ENCODE measurements around the gene TMEM91.
"Not testable (repeated sequence)": the region's sequence is repeated elsewhere in the genome, so short reads cannot be mapped to it uniquely, and the experiment has no call there.

TMEM91 gene

DNA sequence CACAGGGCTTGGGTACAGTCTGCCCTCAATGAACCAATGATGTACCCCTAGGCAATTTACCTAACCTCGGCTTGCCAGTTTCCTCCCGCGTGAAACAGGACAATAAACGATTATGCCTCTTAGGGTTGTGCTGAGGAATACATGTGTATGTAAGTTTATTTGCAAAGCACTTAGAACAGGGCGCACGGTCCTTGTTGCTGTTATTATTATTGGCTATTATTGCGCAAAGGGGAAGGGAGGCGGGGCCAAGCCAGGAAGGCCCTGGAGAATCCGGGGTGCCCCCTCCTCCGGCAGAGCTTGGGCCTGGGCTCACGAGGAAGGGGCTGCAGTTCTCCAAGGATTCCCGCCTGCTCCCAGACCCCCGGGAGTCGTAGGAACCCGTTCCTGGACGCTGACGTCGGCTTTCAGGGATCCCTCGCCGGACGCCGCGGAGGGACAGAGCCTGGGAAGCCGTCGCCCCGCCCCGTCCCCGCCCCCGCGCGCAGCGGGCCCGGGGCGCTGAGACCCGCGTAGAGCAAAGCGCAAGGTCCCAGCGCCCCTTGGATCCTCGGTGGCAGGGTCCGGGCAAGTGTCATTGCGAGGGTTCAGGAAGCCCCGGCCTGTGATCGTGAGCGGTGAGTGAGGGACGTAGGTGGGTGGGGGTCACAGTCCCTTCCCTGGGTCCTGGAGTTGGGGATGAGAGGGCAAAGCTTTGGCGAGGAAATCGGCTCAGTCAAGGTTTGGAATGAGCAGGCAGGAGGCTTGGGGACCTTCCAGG lies at the start of gene TMEM91:
TSS of gene TMEM91 (plus strand) at position 293 of the 757 bp plus-strand sequence. CDS start 1,777 bp downstream, outside the sequence.
- DNase-seq (ENCODE audit: low read depth in 1 of 2, low spot score in 1 of 2), result no peak

DNA sequence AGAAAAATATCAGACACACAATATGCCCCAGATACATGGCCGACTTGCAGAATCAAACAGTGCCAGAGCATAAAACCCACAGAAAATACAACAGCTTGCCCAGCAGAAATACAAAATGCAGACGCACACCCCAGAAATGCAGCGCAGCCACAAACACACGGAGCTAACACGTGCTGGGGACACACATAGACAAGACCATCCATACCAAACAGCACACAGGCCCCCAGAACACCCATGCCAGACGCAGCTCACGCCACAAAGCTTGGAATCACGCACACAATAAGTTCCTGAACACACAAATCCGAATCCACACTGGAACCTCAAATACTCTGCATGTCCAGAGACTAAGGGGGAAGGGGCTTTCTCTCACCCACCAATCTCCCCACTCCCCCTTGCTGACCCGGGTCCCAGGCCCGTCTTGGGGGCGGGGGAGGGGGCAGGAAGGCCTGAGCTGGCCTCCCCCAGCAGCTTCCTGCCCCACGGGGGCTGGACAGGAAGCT lies 49.2 kb upstream of the TMEM91 start:
- no peak for DNase-seq (ENCODE audit: low read depth in 1 of 2, low spot score in 1 of 2)

DNA sequence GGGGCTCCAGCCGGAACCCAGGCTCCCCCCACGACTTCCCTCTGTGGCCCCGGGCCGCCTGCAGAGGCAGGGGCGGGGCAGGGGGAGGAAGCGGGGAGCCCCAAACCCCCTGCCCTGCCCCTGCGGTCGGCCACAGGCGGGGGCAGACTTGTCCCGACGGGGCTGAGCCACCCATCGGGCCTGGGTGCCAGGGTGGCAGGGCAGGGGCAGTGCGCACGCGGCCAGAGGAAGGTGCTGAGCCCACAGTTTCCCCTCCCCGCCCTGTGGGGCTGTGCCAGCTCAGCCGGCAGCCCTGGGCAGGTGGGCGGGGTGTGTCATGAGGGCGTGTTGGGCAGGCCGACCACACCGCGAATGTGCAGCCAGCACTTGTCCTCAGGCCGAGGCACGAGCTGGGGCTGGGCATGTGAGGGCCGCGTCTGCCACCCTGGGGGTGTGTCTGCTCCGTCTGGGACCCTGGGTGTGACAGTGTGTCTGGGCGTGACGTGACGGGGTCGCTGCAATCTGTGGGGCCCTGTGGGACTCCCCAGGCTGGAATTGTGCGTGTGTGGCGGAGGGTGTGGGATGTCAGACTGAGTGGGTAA lies 48.7 kb upstream of the TMEM91 start:
- peak in 1 of 2 donors; percentile 45 for DNase-seq (ENCODE audit: low read depth in 1 of 2, low spot score in 1 of 2)

DNA sequence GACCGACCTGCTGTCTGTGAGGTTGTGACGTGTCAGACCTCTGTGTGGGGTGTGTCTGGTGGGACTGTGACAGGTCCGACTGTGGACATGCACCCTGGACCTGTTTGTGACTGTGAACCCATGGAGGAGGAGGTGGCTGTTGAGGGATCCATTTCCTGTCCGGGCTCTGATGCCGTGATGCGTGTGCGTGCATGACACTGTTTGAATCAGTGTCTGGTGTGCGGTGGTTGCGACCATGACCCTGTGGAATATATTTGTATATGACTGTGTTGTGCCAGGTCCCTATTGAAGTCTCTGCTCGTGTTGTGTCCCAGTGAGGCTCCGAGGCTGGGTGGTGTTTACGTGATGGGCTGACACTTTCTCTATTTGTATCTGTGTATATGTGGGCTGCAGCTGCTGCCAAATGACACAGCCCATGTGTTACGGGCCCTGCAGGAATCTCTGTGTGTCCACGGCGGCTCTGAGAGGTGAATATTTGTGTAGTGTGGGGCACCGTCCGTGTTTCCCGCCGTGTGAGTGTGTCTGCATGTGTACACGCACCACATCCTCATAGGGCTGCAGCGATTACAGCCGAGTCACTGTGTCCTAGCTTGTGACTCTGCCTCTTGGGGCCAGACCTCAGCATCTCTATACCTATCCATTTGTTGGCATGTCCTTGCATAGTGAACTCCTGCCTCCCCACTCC lies 48.0 kb upstream of the TMEM91 start:
- peak in 1 of 2 donors; percentile 69 for DNase-seq (ENCODE audit: low read depth in 1 of 2, low spot score in 1 of 2)

DNA sequence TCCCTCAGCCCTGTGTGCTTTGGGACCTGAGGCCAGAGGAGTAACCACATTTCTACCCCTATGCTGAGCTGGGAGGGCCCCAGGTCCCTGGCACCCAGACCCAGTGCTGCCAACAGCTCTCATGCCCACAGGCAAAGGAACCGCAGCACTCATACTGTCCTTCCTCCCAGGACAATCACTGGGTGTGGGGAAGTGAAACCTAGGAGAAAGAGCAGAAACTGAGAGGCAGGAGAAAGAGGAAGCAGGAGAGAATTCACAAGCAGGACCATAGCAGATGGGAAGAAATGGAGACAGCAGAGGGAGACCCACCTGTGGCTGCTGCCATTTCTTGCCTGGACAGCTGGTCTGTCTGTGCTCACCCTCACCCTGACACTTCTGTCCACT lies 47.5 kb upstream of the TMEM91 start:
- DNase-seq (ENCODE audit: low read depth in 1 of 2, low spot score in 1 of 2), result no peak

DNA sequence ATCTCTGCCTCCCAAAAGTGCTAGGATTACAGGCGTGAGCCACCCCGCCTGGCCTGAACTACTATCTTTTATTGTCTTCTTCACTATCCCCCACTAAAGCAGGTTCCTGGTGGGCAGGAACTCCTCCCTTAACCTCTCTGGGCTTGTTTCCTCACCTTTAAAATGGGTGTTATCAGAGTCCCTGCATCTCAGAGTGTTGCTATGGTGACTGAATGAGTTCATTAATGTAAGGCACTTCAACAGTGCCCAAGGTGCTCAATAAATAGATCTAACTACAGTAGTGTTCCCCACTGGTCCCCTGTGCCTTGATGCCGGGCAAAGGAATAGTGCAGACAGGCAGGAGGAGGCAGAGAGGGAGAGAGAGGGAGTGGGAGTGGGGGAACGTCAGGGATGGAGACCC lies 45.9 kb upstream of the TMEM91 start:
- DNase-seq (ENCODE audit: low read depth in 1 of 2, low spot score in 1 of 2), result no peak

DNA sequence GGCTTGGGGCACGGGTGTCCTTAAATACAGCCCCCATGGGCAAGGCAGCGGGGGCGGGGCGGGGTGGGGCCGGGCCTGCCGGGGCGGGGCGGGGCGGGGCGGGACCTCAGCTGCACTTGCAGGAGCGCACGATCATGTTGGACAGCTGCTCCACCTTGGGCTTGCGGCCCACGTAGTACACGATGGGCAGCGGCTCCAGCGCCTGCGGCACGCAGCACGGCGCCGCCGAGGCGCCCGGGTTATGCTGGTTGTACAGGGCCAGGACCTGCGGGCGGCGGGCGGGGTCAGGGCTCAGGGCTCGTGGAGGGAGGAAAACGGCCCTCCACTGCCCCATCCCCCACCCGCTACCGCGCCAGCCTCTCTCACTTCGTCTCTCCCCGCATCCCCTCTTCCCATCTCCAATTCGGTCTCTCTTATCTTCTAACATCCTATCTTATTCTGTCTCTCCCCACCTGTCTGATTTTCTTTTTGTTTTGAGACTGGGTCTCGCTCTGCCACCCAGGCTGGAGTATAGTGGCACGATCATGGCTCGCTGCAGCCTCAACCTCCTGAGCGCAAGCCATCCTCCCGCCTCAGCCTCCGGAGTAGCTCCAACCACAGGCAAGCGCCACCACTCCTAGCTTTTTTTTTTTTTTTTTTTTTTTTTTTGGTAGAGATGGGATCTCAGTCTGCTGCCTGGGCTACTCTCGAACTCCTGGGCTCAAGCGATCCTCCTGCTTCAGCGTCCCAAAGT lies 45.2 kb upstream of the TMEM91 start:
- no peak for DNase-seq (ENCODE audit: low read depth in 1 of 2, low spot score in 1 of 2)

DNA sequence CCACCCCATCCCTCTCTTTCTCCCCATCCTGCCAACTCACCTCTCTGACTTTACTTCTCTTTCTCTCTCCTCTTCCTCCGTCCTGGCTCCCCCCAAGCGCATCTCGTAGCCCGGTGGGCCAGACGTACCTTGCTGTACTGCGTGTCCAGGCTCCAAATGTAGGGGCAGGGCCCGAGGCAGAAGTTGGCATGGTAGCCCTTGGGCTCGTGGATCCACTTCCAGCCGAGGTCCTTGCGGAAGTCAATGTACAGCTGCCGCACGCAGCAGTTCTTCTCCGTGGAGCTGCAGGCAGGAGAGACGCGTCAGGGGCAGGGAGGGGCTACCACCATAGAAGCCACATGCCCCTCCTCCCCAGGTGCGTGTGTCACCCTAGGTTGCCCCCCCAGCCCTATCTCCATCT lies 44.3 kb upstream of the TMEM91 start:
- no peak for DNase-seq (ENCODE audit: low read depth in 1 of 2, low spot score in 1 of 2)

DNA sequence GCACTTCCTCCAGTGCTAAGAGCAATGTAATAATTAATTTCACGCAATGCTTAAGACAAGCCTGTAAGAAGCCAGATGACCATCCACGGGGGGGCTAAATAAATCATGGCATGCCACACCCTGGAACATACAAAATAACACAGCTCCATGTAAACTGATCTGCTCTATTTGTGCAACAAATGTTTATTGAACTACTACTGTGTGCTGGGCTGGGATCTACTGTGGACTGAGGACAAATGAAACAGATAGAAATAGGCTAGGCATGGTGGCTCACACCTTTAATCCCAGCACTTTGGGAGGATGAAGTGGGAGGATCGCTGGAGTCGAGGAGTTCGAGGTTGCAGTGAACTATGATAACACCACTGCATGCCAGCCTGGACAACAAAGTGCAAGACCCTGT lies 43.9 kb upstream of the TMEM91 start:
- DNase-seq (ENCODE audit: low read depth in 1 of 2, low spot score in 1 of 2), result no peak

DNA sequence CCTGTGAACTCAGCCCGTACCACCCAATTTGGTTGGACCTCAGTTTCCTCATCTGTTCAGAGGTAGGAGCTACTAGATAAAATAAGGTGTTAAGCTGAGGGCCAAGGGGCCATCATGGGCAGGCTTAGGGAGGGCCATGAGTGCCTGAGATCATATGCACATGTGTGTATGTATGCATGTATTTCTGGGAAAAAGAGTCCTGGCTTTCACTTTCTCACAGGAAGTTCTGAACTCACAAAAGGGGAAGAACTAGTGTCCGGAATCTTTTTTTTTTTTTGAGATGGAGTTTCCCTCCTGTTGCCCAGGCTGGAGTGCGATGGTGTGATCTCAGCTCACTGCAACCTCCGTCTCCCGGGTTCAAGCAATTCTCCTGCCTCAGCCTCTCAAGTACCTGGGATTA lies 41.5 kb upstream of the TMEM91 start:
- no peak for DNase-seq (ENCODE audit: low read depth in 1 of 2, low spot score in 1 of 2)

DNA sequence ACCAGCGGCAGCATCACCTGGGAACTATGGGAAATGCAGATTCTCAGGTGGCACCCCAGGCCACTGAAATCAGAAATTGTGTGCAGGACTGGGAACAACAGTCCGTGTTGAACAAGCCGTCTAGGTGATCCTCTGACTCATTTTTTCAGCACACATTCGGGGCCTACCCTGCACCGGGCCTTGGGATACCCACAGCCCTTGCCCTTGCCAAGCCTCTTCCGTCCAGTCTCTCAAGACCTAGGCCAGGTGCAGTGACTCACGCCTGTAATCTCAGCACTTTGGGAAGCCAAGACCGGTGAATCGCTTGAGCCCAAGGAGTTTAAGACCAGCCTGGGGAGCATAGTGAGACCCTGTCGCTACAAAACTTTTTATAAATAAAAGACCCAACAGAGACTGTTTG lies 40.9 kb upstream of the TMEM91 start:
- no peak for DNase-seq (ENCODE audit: low read depth in 1 of 2, low spot score in 1 of 2)

DNA sequence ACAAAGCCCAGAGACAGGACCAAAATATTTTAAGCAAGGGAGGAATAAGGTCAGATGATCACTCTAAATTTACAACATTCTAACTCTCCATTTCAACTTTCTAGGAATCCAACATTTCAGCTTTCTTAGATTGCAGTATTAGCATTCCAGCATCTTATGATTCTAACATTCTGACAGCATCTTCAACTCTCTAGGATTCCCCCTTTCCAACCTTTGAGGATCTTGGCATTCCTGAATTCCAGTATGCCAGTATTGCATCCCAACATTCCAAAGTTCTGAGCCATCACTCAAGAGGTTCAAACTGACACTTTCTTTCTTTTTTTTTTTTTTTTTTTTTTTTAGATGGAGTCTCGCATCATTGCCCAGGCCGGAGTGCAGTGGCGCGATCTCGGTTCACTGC lies 36.4 kb upstream of the TMEM91 start:
- no peak for DNase-seq (ENCODE audit: low read depth in 1 of 2, low spot score in 1 of 2)

DNA sequence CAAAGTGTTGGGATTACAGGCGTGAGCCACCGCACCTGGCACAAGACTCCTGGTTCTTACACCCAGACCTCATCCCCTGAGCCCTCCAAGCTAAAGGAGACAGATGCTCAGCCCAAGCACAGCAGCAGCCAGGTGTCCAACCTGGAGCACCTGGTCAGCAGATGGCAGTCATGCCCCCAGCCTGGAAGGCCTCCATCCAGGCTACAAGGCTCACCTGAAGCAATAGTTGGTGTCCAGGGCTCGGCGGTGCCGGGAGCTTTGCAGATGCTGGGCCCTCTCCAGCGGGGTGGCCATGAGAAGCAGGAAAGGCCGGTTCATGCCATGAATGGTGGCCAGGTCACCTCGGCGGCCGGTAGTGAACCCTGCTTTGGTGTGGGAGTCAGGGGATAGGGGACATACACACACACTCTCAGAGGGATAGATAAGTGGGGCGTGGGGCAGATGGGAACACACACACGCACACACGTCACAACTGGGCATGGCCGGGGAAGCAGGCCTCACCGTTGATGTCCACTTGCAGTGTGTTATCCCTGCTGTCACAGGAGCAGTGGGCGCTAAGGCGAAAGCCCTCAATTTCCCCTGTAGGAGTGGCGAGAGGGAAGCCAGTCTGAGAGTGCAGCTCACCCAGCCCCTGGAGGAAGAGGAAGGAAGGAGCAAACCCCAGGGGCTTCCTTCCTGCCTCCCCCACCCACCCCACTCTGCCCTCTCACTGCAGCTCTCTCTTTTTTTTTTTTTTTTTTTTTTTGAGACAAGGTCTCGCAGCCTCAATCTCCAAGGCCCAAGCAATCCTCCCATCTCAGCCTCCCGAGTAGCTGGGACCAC lies 34.5 kb upstream of the TMEM91 start:
- no peak for DNase-seq (ENCODE audit: low read depth in 1 of 2, low spot score in 1 of 2)

DNA sequence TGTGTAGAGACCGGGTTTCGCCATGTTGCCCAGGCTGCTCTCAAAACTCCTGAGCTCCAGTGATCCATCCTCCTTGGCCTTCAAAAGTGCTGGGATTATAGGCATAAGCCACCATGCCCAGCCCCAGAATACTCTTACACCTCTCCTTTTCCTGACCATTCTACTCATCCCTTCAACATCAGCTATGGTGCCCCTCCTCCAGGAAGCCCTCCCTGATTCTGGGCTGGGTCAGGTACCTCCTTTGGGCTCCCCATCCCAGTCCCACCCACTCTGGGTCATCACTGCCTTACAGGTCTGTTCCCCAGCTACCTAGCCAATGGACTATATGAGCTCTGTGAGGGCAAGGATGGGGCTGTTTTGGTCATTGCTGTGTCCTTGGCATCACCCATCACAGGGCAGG lies 32.2 kb upstream of the TMEM91 start:
- no peak for DNase-seq (ENCODE audit: low read depth in 1 of 2, low spot score in 1 of 2)

DNA sequence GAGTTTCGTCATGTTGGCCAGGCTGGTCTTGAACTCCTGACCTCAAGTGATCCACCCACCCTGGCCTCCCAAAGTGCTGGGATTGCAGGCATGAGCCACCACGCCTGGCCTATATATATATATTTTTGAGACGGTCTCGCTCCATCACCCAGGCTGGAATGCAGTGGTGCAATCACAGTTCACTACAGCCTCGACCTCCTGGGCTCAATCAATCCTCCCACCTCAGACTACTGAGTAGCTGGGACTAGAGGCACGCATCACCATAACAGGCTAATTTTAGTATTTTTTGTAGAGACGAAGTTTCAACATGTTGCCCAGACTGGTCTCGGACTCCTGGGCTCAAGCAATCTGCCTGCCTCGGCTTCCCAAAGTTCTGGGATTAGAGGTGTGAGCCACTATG lies 29.4 kb upstream of the TMEM91 start:
- DNase-seq (ENCODE audit: low read depth in 1 of 2, low spot score in 1 of 2), result not testable (repeated sequence)

DNA sequence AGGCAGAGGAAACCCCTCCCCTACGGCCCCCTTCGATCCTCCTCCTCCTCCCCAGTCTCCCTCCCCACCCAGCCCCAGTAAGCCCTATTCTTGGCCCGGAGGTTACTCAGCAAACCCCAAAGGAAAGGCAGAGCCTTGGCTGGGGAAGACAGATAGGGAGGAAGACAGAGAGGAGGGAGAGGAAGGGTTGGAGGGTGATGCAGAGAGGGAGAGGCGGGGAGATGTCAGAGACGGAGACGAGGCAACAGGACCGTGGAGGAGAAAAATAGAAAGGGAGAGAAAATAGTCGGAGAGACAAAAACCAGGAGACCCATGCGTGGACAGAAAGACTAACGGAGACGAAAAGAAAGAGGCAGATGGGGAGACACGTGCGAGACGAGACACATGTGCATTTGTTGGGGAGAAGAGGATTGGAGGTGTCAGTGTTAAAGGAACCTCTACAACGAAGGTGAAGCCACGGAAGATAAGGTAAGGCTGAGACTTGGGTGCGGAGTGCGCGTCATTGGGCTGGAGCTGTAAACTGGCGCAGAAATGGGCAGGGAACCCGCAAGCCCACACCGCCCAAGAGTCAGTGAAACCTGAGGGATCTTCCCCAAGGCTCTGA lies 25.5 kb upstream of the TMEM91 start:
- no peak for DNase-seq (ENCODE audit: low read depth in 1 of 2, low spot score in 1 of 2)

DNA sequence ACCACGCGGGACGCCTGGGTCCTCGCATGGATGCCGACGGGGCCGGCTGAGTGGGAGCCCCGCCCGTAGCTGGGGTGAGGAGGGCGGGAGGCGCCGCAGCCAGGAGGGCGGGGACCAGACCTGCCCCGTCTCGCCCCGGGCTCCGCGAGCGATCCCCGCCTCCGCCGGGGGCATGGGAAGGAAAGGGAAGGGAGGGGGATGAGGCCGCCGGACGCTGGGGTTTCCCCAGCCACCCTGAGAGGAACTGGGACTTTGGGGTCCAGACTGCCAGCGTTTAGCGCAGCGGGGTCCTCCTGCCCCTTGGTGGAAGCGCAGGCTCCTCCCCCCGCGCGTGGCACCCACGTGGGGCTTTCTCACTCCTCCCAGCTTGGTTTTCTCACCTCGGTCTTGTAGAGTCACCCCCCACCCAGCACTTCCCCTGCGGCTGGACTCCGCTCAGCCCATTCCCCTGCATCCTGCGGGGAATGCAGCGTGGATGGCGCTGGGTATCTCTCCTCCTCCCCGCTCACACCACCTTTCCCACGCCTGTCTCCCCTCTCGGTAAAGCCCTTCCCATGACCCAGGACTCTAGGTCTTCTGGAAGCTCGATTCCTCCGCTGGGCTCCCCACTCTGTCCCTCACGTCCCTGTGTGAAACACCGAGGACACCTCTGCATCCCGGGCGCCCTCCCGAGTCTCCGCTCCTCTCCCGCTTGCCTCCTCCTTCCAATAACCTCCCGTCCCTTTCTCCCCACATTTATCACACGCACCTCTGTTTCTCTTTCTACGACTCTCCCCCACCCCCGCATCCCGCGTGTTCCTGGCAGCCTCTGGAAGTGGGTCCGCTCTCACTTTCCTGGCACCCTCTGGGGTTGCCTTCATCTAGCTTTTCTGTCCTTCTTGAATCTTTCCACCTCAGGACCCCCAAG lies 24.7 kb upstream of the TMEM91 start:
- DNase-seq (ENCODE audit: low read depth in 1 of 2, low spot score in 1 of 2), result peak; percentile 64 to 81

DNA sequence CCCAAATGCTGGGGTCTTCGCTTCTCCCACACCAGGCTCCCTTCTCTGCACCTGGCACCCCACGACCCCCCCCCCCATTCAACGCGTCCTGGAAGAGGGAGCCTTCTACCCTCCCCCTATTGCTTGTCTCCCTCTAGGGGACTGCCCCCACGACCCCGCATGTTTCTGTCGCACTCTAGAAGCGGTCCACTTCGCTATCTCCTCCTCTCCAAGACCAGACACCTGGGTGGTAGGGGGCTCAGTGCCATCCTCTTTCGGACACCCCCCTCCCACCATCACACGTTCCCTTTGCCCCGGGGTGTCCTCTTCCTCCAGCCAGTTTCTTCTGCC lies 24.1 kb upstream of the TMEM91 start:
- DNase-seq (ENCODE audit: low read depth in 1 of 2, low spot score in 1 of 2), result no peak

Measured in activated CD4-positive, alpha-beta T cell treated with anti-CD3 and anti-CD28 coated beads, Interleukin-2, amount 50 U/mL, for 24 hours (primary cell).